Pons (tissue), 1 donor: ENCODE results near the gene HABP2.

Experiments used
- DNase-seq: peaks from one replicate; pipeline ENCODE4 v3.0.0-alpha.2; 2016; ENCODE audit warnings: low spot score

Gene HABP2

GRCh38 chr10:113631684-113632367 lies 79.0 kb downstream of the HABP2 start:
- no peak for DNase-seq
